HG03469 (cell line): ENCODE measurements around the gene PRKN.

Experiments used
- ATAC-seq: cut with Tn5 transposase; IDR thresholded peaks from one replicate; pipeline ENCODE4 v1.9.1; 2021; ENCODE audit warnings: mild to moderate bottlenecking, moderate library complexity, moderate number of reproducible peaks; ENCODE audit not compliant: unreplicated experiment

PRKN gene

DNA sequence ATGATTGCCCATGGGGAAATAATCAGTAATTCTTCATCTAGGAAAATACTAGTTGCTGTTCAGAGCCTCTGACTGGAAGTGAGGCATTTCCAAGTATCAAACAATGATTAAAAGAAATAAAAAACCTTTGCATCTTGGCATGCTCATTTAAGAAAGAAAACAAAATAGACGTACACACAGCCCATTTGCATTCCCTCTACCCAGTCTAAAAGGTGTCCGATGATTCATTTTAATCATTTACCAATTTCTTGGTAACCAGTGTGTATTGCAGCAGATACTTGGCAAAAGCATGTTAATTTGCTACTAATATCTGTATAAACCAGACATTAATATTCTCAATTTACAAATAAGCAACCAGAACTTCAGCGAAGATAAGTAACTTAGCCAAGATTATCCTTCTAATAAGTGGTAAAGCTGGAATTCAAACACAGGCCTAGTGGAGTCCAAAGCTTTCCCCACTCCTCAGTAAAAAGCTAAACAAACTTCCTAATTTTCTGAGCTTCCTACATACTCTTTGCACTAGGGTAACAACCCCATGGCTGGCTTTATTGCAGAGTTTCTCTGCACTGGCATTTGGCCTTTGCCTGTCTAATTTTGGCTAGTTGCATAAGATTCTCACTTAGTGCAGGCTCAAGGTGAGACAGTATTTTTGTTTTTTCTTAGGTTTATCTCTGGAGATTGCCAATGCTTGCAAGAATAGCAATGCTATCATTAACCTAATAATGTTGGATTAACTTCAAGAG, 338.1 kb downstream of the PRKN start:
- no peak for ATAC-seq

GRCh38 chr6:162388383-162388777, 339.2 kb downstream of the PRKN start:
- no peak for ATAC-seq

GRCh38 chr6:162387718-162388382, 339.7 kb downstream of the PRKN start:
- no peak for ATAC-seq

GRCh38 chr6:162385980-162386379, 341.6 kb downstream of the PRKN start:
- ATAC-seq, result no peak

GRCh38 chr6:162379757-162380409, 347.7 kb downstream of the PRKN start:
- no peak for ATAC-seq

GRCh38 chr6:162377735-162378134, 349.8 kb downstream of the PRKN start:
- no peak for ATAC-seq

- ATAC-seq, result no peak
Measured at GRCh38 chr6:162373868-162374267, 353.7 kb downstream of the PRKN start.

DNA sequence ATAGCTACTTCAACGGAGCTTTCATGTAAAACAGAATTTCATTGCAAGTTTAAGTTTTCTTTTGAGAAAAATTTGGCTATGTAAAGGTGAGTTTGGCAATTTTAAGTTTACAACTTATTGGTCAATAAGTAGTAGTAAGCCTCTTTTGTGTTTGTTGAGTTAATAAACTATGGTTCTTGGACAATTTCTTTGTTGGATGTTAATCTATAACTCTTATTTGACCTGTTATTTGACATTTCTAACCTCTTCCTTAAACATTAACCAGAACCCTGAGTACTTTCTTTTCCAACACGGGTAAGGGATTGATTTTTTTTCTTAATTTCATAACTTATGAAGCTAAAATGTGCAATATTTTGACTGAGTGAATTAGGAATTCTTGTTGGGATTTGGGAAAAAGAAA, 354.4 kb downstream of the PRKN start:
- no peak for ATAC-seq

- no peak for ATAC-seq
Measured at GRCh38 chr6:162372106-162372505, 355.5 kb downstream of the PRKN start.

GRCh38 chr6:162371121-162371520, 356.4 kb downstream of the PRKN start:
- no peak for ATAC-seq

GRCh38 chr6:162369091-162369490, 358.5 kb downstream of the PRKN start:
- no peak for ATAC-seq

GRCh38 chr6:162364488-162364887, 363.1 kb downstream of the PRKN start:
- ATAC-seq, result no peak

DNA sequence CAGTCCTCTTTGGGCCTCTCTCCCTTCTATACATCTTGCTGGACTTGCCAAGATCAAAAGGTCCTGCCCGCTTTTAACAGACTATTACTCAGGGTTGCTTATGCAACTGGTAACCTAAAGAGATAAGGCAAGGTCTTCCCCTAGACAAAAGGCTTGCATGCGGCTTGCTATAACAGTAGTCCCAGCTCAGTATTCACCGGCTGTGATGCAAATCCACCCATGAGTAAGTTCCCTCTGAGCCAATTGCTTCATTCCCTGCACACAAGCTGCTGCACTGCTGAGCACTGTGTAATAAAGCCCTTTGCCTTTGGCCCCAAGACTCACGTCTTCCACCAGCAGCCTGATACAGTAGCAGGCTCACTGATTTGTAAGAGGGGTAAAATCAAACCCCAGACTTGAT, 363.8 kb downstream of the PRKN start:
- ATAC-seq, result no peak

GRCh38 chr6:162360901-162361567, 366.5 kb downstream of the PRKN start:
- ATAC-seq, result no peak

GRCh38 chr6:162358625-162359024, 368.9 kb downstream of the PRKN start:
- no peak for ATAC-seq

GRCh38 chr6:162345051-162345511, 382.5 kb downstream of the PRKN start:
- ATAC-seq, result no peak

GRCh38 chr6:162344646-162345010, 382.9 kb downstream of the PRKN start:
- no peak for ATAC-seq

GRCh38 chr6:162343936-162344645, 383.5 kb downstream of the PRKN start:
- no peak for ATAC-seq

- no peak for ATAC-seq
Measured at GRCh38 chr6:162343198-162343935, 384.2 kb downstream of the PRKN start.

- ATAC-seq, result no peak
Measured at GRCh38 chr6:162337412-162337811, 390.2 kb downstream of the PRKN start.
